ENCODE measurements around the gene DHFR.

Gene DHFR

GRCh38 chr5:80654054-80654390, 761 bp downstream of the DHFR start:
- DNase-seq: no peak

GRCh38 chr5:80653502-80653901, 1.3 kb downstream of the DHFR start:
- DNase-seq: no peak

GRCh38 chr5:80646926-80647325, 7.9 kb downstream of the DHFR start:
- no peak for DNase-seq

DNA sequence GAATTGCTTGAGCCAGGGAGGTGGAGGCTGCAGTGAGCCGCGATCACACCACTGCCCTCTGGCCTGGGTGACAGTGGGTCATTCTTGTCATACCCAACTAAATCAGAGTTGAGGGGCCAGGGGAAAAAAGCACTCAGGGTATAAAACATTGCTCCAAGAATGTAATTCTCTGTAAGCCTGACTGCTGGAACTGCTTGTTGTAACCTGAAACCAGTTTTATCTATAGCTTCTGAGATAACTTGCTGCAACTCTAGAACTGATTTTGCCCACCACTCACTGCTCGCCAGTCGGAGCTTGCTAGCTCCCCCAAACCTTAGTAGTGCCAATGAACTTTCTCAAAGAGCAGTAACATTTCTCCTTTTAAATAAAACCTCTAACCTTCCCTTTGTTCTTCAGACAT, 9.9 kb downstream of the DHFR start:
- no peak for DNase-seq

- no peak for DNase-seq
These were observed 13.4 kb downstream of the DHFR start for GRCh38 chr5:80641353-80641752.

DNA sequence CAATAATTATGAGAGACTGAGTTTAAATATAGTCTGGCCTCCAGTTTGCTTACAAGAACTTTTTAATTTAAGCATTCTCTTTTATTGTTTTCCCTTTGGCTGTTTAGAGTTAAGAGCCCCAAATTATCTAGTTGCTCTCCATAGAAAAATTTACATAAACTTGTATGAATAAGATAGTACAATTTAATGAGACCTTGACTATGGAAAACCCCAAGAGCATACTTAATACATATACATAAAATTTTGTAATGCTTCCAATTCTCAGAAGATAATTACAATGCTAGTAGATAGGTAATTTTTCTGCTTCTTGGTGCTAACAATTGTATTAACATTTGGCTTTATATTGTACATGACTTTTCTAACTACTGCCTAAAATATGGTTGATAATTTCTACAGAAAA, 20.6 kb downstream of the DHFR start:
- DNase-seq: no peak

- no peak for DNase-seq
These were observed 22.1 kb downstream of the DHFR start for GRCh38 chr5:80632700-80633099.

- no peak for DNase-seq
These were observed 23.2 kb downstream of the DHFR start for GRCh38 chr5:80631278-80632259.

- no peak for DNase-seq
These were observed 25.5 kb downstream of the DHFR start for GRCh38 chr5:80629281-80629680.

GRCh38 chr5:80625230-80625629, 29.6 kb downstream of the DHFR start:
- DNase-seq: no peak

DNA sequence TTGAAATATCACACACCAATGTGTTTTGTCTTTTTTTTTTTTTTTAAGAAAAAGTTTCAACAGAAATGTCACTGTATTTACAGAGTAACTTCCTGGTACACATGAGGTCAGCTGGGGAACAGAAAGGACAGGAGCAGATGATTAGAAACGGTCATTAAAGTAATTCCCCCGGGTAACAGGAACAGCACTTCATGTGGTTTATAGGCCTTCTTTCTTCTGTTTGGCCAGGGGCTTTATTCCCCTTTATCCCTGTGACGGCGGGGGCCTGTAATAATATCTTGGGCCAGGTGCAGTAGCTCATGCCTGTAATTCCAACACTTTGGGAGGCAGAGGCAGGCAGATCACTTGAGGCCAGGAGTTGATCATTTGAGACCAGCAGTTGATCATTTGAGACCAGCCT, 30.8 kb downstream of the DHFR start:
- DNase-seq: no peak

DNA sequence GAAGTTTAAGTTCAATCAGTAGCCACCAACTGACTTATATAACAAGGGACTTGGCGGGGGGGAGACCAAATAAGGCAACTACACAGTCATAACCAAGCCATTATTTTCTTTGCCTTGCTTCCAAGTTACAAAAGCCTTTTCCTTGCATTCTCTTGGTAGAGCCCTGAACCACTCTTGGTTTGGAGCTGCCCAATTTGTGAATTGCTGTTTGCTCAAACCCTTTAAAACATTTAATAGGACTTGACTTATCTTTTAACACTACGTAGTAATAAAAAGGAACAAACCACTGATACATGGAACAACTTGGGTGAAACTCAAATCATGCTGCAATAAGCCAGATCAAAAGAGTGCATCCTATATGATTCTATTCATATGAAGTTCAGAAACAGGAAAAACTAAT, 32.0 kb downstream of the DHFR start:
- DNase-seq: no peak

- DNase-seq: no peak
These were observed 34.6 kb downstream of the DHFR start for GRCh38 chr5:80620211-80620610.

GRCh38 chr5:80619086-80619485, 35.7 kb downstream of the DHFR start:
- DNase-seq: no peak

- no peak for DNase-seq
These were observed 36.3 kb downstream of the DHFR start for GRCh38 chr5:80618438-80618837.

- no peak for DNase-seq
These were observed 39.4 kb downstream of the DHFR start for GRCh38 chr5:80615266-80615914.

GRCh38 chr5:80609692-80610091, 45.1 kb downstream of the DHFR start:
- no peak for DNase-seq

DNA sequence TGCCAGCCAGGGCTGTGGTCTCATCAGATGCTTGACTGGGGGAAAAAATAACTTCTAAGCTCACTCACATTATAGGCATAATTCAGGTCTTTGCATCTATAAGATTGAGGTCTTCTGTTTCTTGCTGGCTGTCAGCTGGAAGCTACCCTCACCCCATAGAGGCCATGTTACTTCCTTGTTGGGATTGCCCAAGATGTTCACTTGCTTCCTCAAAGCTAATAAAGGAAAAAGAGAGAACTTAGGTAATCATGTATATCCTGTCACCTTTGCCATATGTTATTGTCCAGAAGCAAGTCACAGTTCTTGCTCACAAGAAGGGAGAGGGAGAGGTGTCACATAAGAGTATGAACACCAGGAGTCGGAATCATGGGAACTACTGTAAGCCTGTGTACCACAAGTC, 46.1 kb downstream of the DHFR start:
- no peak for DNase-seq

GRCh38 chr5:80607832-80608231, 47.0 kb downstream of the DHFR start:
- DNase-seq: no peak

DNA sequence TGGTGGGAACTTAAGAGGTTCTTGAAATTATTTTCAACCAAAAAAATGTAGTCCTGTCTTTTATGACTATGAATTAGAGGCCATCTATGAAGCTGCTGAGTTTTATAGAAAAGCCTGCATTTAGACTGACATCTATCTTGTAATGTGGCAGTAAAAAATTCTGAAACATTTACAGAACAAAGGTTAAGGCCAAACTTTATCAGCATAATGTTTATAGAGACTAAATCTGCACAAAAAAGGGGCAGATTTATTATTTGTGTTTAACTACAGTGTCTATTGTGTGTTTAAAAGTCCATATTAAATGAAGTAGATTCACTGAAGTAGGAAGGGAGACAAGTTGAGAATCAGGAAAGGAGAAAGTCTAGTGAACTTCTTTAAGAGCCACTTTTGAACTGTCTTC, 47.4 kb downstream of the DHFR start:
- DNase-seq: no peak

DNA sequence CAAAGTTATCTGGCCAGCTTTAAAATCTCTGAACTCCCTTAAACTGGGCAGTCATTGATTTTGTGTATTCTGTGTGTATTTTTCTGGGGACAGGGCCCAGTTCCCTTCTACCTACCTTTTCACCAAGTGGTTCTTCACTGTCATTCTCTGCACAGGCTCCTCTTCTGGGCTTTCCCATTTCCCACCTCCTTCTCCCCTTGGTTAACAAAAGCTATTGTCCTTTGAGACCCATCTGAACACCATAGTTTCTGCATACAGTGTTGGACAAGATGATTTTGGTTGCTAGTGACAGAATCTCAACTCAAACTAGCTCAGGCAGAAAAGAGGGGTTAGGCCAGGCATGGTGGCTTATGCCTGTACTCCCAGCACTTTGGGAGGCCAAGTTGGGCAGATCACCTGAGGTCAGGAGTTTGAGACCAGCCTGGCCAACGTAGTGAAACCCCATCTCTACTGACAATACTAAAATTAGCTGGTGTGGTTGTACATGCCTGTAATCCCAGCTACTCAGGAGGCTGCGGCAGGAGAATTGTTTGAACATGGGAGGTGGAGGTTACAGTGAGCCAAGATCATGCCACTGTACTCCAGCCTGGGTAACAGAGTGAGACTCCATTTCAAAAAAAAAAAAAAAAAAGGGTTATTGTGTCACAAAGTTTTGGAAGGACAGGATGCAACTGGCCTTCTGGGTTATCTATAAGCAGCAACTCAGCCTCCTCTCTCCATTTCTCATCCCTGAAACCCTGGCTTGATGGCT, 53.7 kb downstream of the DHFR start:
- DNase-seq: no peak

DNA sequence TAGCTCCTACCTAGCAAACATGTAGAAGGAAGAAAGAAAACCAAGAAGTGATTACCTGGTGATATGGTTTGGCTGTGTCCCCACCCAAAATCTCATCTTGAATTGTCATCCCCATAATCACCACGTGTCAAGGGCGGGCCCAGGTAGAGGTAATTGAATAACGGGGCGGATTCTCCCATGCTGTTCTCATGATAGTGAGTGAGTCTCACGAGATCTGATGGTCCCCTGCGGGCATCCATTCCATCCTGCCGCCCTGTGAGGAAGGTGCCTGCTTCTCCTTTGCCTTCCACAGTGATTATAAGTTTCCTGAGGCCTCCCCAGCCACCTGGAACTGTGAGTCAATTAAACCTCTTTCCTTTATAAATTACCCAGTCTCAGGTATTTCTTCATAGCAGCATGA, 57.3 kb downstream of the DHFR start:
- DNase-seq: no peak

GRCh38 chr5:80594810-80595209, 60.0 kb downstream of the DHFR start:
- DNase-seq: no peak

GRCh38 chr5:80592761-80593160, 62.0 kb downstream of the DHFR start:
- DNase-seq: no peak
